IMR-90 (cell line): Measurements from ENCODE around the gene STX16.

Experiments used
- BHLHE40 ChIP-seq: fragments of 150-350 bp; IDR thresholded peaks from 2 replicates; pipeline ENCODE4 v1.6.1; 2016; ENCODE audit warnings: mild to moderate bottlenecking, low read depth, low read length
- CEBPB ChIP-seq: IDR thresholded peaks from 2 replicates; pipeline ENCODE4 v1.6.1; 2012; ENCODE audit warnings: low read depth, low read length, improper control_type of control experiment
- CHD1 ChIP-seq: IDR thresholded peaks from 2 replicates; pipeline ENCODE4 v1.6.1; 2012; ENCODE audit warnings: low read depth, low read length, improper control_type of control experiment
- CTCF ChIP-seq: conservative IDR thresholded peaks from 2 replicates; pipeline ENCODE4 v1.5.1; 2012; ENCODE audit warnings: mild to moderate bottlenecking, low read depth, low read length, improper control_type of control experiment
- FOS ChIP-seq: fragments of 150-350 bp; IDR thresholded peaks from 2 replicates; pipeline ENCODE4 v1.6.1; 2016; ENCODE audit warnings: low read depth, low read length
- MAFK ChIP-seq: IDR thresholded peaks from 2 replicates; pipeline ENCODE4 v1.6.1; 2012; ENCODE audit warnings: low read depth, low read length, improper control_type of control experiment
- MAZ ChIP-seq: IDR thresholded peaks from 2 replicates; pipeline ENCODE4 v1.6.1; 2012; ENCODE audit warnings: low read depth, mild to moderate bottlenecking, low read length, improper control_type of control experiment, moderate library complexity, borderline replicate concordance
- MXI1 ChIP-seq: IDR thresholded peaks from 2 replicates; pipeline ENCODE4 v1.6.1; 2012; ENCODE audit warnings: low read depth, mild to moderate bottlenecking, low read length, moderate library complexity, borderline replicate concordance
- NFE2L2 ChIP-seq: fragments of 150-350 bp; IDR thresholded peaks from 2 replicates; pipeline ENCODE4 v1.6.1; 2016; ENCODE audit warnings: low read depth, mild to moderate bottlenecking, low read length
- POLR2A ChIP-seq: IDR thresholded peaks from 2 replicates; pipeline ENCODE4 v1.6.1; 2012; ENCODE audit warnings: mild to moderate bottlenecking, low read depth, low read length
- RCOR1 ChIP-seq: IDR thresholded peaks from 2 replicates; pipeline ENCODE4 v1.6.1; 2012; ENCODE audit warnings: mild to moderate bottlenecking, low read length, improper control_type of control experiment; ENCODE audit not compliant: insufficient replicate concordance
- SMC3 ChIP-seq: fragments of 150-350 bp; IDR thresholded peaks from 2 replicates; pipeline ENCODE4 v1.6.1; 2016; ENCODE audit warnings: low read depth, mild to moderate bottlenecking, antibody characterized with exemption, low read length, moderate library complexity
- USF2 ChIP-seq: fragments of 150-350 bp; IDR thresholded peaks from 2 replicates; pipeline ENCODE4 v1.6.1; 2017; ENCODE audit warnings: mild to moderate bottlenecking, antibody characterized with exemption, low read length, low read depth

- TF ChIP-seq CTCF (no peak), MAZ (no peak), CEBPB (no peak), SMC3 (no peak), MAFK (no peak), BHLHE40 (no peak), FOS (no peak), POLR2A (no peak), USF2 (no peak), RCOR1 (no peak), NFE2L2 (no peak), MXI1 (no peak), CHD1 (no peak)
Measured at GRCh38 chr20:58666702-58667101, 15.6 kb downstream of the STX16 start.
